ENCODE results near the gene NPRL2. TPM values are rescaled to one million over a fixed set of nuclear protein-coding genes. Genes with fewer than 3 reads are reported as not detected.

NPRL2 gene
- total RNA-seq, 1 experiment from 2014 or later, result 21.9 TPM

DNA sequence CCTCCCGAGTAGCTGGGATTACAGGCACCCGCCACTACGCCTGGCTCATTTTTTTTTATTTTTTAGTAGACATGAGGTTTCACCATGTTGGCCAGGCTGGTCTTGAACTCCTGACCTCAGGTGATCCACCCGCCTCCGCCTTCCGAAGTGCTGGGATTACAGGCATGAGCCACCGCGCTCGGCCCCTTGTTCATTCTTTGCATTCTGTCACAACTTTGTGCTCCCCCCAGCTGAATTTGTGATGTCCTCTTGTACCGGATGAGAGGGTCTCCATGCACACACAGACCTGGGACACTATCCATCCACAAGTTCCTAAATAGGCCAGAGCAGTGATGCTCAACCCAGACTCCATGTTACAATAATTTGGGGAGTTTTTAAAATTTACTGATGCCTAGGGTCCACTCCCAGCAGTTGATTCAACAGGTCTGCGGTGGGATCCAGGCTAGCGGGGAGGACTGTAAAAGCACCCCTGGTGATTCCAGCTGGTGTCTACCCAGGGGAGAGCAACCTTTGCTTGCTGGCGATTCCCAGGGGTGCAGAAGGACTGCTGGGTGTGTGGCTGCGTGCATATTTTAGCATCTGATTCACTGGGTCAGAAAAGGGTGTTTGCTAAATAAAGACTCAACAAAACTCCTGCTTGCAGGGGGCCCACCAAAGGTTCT lies 11.0 kb downstream of the NPRL2 start:
- no peak for DNase-seq (ENCODE audit: low read depth, low spot score)
- in situ Hi-C loops (cut with HindIII; ENCODE audit: low pct_unique_long_range_greater_than_20kb, low sequenced_read_pairs), result no loop called here

DNA sequence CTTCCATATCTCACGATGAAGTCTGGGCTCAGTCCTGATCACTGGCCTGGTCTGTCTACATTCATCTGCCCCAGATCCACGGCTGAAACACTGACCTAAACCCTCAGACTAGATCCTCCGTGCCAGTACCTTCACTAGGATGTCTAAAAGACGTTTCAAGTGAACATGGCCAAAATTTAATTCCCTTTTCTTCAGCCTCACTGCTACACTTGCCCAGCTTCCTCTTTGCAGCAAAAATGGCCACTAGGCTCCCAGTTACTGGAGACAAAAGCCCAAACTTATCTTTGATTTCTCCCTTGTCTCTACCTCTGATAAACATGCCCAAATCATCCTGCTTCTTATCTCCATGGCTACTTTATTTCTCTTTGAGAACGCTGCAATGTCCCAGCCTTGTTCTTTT lies 11.6 kb downstream of the NPRL2 start:
- in situ Hi-C loops (cut with HindIII; ENCODE audit: low pct_unique_long_range_greater_than_20kb, low sequenced_read_pairs), result no loop called here
- no peak for DNase-seq (ENCODE audit: low read depth, low spot score)

DNA sequence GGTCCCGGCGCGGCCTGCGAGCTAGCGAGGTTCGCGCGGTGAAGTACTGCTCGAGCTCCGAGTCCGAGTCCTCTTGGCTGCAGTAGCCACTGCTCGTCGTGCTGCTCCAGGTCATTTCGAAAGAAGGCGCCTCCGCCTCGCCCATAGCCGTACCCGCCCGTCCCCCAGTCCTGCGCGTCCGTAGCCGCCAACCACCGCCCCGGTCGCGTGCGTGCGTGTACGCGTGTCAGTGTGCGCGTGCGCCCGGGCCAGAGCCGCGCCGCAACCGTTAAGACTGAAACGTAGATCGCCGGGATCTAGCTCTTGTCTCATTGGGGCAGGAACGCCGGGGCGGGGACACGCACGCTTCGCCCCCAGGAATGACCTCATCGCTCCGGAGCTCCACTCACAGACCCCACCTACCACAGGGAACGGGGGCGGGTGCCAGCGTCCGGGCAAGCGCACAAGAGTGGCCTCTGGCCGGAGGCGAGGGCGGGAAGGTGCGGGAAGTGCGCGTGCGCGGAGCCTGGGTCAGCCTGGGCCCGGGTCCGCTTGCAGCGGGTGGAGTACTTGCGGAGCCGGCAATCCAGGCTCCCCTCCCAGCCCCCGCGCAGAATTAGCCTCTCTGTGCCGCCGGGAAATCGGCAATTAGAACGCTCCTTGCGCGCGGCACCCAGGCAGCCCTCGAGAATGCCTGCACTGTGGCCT lies 13.3 kb downstream of the NPRL2 start:
- in situ Hi-C loops (cut with HindIII; ENCODE audit: low pct_unique_long_range_greater_than_20kb, low sequenced_read_pairs), result no loop called here
- DNase-seq (ENCODE audit: low read depth, low spot score), result peak; percentile 99

DNA sequence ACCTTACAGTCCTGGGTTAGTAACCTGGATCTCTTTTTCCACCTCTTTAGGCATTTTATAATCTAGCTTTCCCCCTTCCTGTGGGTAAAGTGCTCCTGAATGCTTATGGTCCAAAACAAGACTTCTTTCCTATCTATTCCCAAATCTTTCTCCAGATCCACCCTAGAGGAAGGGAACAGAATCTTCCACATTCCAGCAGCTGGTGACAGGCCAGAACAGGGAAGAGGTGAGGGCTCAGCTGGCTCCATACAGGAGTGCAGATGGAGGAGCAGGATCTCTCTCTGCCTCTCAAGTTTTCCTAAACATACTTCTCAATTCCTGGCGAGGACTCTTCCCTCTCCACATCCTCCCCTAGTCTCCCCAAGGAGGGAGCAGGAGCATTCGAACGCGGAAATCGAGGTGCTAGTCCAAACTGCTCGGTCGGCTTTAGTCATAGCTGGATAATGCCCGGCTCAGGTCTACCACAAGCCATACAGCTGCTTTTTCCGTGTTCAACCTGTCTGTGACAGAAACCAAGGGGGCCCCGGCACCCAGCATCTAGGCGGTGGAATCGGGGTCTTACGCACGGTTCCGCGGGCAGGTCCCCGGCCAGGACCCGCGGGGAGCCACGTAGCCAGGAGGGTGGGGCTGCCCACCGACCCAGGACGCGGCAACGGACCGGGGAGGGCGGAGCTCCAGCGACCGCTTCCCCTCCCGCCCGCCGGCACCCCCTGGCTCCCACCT lies 14.0 kb downstream of the NPRL2 start:
- in situ Hi-C loops (cut with HindIII; ENCODE audit: low pct_unique_long_range_greater_than_20kb, low sequenced_read_pairs), result no loop called here
- DNase-seq (ENCODE audit: low read depth, low spot score), result no peak

DNA sequence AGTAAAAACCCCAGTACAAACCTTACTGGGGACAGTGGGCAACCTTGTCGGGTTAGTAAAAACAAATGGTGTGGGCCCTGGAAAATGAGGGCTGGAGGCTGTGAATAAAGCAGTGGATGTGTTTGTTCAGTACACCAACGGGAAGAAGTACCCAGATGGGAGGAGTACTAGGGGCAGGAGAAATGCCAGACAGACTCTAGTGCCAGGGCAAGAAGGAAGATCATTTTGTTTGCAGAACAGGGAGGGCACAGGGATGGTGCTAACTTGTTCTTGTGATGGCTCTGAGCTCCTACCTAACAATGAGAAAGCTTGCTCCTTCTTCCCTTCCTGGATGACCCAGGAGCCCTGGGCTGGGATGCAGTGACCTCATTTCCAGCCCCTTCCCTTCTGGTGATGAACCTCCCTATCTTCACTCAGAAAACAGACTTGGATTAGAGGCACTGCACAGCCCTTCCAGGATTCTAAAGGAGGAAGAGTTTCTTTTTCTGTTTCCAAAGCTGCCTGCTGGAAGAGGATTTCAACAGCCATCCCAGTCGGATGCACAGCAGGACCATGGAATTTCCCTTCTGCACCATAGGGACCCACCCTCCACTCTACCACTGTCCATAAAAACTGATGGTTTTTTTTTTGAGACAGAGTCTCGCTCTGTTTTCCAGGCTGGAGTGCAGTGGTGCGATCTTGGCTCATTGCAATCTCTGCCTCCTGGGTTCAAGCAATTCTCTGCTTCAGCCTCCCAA lies 16.1 kb downstream of the NPRL2 start:
- in situ Hi-C loops (cut with HindIII; ENCODE audit: low pct_unique_long_range_greater_than_20kb, low sequenced_read_pairs), result no loop called here
- no peak for DNase-seq (ENCODE audit: low read depth, low spot score)

DNA sequence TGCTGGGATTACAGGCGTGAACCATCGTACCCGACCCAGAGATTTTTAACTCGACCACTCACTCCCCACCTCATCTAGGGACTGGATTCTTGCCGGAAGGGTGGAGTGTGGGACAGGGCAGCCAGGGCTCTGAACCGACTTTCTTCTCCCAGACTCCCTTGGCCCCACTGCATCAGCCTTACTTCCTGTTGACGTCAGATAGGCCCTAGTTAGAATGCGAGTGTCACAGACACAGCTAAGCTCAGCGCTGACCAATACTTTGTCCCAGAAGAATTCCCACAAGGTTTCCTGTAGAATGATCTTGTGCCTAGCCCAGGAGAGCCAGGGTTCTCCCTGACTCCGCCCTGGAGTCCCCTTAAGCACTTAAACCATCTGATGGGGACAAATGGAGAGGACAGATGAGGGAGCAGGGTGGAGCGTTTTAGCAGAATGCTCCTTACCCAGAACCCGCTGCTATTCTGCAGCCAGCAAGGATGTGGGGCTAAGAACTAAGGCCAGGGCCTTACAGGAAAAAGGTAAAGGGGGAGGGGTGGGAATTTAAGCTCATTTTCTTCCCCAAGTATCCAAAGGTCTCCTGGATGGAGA lies 16.7 kb downstream of the NPRL2 start:
- peak; percentile 58 for DNase-seq (ENCODE audit: low read depth, low spot score)
- in situ Hi-C loops (cut with HindIII; ENCODE audit: low pct_unique_long_range_greater_than_20kb, low sequenced_read_pairs), result no loop called here

DNA sequence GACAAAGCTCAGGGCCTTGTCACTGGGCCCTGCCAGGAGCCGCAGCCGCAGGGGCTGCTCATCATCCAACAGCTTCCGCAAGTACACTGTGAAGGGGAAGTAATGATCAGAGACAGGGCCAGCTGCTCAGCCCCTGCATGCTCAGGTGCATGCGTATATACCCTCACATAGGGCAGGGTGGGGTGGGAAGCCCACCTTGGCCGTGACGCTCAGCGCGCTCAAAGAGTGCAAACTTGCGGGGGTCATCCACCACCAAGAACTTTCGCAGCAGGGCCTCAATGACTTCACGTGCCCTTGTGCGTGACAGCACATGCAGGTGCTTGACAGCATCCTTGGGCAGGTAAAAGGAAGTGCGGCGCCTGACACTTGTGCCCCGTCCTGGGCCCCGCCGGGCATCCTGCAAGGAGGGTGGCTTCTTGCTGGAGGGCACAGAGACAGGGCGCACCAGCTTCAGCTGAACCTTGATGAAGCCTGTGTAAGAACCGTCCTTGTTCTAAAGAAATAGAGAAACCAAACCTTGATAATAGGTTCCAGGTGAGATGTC lies 19.1 kb downstream of the NPRL2 start:
- in situ Hi-C loops (cut with HindIII; ENCODE audit: low pct_unique_long_range_greater_than_20kb, low sequenced_read_pairs), result no loop called here
- DNase-seq (ENCODE audit: low read depth, low spot score), result no peak

DNA sequence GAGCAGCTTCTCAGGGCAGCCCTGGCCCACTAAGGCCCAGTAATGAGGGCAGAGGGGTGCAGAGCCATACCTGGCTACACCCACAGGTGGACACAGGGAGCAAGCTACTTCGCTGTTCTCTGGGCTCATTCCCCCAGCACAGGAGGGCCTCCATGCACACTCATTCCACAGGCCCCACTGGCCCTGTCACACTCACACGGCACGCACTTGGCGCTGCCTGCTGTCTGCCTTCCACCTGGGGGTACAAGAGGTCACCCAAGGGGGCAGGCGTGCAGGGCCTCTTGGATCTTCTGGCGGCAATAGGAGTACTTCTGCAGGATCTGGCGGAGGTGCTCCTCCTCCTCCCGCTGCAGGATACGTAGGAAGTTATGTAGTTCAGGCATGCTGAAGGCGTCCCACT lies 20.2 kb downstream of the NPRL2 start:
- in situ Hi-C loops (cut with HindIII; ENCODE audit: low pct_unique_long_range_greater_than_20kb, low sequenced_read_pairs), result no loop called here
- no peak for DNase-seq (ENCODE audit: low read depth, low spot score)

DNA sequence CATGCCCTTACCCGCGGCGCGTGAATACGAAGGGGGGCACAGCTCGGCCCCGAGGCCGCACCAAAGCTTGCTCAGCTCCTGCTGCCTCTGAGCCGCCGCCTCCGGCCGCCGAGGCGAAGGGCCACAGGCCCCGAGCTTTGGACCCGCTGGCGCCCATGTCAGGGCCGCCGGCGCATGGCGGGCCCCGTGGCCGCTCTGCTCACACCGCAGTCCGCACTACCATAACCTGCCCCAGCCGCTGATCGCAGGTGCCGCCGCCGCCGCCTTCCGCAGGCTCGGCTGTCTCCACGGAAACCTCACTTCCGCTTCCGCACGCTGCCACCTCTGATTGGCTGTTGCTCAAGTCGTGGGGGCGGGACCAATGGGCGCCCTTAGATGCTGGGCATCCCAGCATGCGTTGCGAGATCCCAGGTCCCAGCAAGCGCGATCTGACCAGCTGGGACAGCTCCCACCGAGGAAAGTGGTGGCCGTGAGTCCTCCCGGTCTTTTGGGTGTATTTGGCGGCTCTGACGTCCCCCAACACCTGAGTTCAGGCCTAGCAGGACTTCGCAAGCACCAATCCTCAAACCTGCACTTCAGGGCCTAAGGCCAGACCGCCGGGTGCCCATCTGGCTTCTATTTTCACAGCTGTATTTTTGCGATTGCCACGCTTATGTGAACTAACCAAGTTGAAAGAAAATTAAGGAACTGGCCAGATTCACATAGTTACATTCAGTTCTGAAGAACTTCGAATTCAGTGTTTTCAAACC lies 22.5 kb downstream of the NPRL2 start, which contains the start of gene TUSC2:
TUSC2 (minus strand) TSS at position 281 of the 749 bp plus-strand sequence; CDS start at position 157, 124 bp downstream.
- DNase-seq (ENCODE audit: low read depth, low spot score), result peak; percentile 97
- in situ Hi-C loops (cut with HindIII; ENCODE audit: low pct_unique_long_range_greater_than_20kb, low sequenced_read_pairs), result no loop called here

DNA sequence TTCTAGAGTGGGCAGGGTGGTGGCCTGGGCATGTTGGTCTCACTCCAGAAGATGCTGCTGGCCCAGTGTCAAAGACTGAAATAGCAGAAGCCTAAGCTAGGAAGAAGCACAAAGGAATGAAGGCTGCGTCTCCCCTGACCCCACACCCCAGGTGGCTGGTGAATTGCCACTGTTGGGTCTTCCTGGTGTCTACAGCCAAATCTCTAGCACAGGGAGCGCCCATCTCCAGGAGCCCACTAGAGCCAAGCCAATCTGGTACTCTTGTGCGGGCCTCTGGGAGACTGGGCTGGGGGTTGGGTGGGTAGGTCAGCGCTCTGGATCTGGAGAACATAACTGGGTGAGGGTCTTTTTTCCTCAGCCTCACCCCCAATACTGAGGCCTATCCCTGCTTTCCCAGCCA lies 23.4 kb downstream of the NPRL2 start:
- in situ Hi-C loops (cut with HindIII; ENCODE audit: low pct_unique_long_range_greater_than_20kb, low sequenced_read_pairs), result no loop called here
- DNase-seq (ENCODE audit: low read depth, low spot score), result no peak

DNA sequence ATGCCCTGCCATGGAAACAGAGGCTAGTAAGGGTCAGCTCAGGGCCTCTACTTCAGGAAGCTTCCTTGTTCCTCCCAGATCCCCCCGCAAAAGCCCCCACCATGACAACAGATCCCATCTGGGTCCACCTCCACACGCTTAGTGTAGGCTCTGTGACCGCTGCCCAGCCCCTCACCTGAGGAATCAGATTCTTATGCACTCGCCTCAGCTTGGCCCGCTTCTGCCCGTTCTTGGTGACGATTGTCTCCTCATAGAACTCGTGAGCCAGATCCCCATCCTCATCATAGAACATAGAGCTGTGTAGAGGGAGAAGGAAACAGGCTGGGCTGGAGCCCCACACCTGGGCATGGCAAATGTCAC lies 24.4 kb downstream of the NPRL2 start:
- in situ Hi-C loops (cut with HindIII; ENCODE audit: low pct_unique_long_range_greater_than_20kb, low sequenced_read_pairs), result no loop called here
- no peak for DNase-seq (ENCODE audit: low read depth, low spot score)

DNA sequence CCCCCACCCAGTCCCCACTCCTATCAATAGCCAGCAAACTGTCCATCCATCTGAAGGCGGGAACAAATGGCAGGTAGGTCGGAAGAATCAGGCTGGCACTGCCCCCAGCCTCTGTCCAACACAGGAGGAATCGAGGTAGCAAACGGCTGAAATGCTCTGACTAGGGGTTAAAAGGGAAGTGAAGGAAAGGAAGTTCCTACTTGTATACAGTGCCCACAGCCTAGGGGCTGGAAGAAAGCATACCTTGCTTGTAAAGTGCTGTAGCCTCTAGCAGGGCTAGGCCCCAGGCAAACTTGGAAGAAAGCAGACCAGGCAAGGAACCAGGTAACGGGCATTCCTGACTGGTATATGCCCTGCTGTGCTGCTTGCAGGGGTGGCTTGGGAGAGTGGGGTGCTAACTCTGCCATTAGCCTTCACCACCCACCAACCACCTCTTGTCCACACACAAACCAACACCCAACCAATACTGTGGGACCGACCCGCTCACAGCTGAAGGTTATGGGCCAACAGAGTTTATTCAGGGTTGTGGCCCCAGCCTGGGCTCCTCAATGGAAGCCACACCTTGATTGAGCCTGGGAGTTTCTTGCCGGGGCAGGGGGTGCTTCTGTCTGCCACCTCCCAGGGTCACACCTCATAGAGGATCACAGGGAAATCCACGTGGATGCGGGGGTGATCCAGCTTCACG lies 24.9 kb downstream of the NPRL2 start:
- in situ Hi-C loops (cut with HindIII; ENCODE audit: low pct_unique_long_range_greater_than_20kb, low sequenced_read_pairs), result no loop called here
- no peak for DNase-seq (ENCODE audit: low read depth, low spot score)

DNA sequence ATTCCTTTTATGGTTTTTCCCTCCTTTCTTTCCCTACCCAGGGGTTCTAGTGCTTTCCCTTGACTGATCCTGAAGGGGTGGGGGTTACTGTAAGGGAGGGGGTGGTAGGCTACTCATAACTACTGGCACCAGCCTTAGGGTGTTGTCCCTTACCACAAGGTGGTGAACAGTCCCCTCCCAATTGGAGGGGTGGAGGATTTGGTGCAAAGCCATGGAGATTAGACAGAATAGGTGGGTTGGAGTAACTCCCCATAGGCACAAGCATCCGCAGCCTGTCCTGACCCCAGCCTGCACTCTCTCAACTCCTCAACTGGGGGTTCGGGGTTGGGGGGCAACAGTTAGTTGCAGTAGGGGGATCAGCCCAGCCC lies 25.5 kb downstream of the NPRL2 start:
- in situ Hi-C loops (cut with HindIII; ENCODE audit: low pct_unique_long_range_greater_than_20kb, low sequenced_read_pairs), result no loop called here
- no peak for DNase-seq (ENCODE audit: low read depth, low spot score)

DNA sequence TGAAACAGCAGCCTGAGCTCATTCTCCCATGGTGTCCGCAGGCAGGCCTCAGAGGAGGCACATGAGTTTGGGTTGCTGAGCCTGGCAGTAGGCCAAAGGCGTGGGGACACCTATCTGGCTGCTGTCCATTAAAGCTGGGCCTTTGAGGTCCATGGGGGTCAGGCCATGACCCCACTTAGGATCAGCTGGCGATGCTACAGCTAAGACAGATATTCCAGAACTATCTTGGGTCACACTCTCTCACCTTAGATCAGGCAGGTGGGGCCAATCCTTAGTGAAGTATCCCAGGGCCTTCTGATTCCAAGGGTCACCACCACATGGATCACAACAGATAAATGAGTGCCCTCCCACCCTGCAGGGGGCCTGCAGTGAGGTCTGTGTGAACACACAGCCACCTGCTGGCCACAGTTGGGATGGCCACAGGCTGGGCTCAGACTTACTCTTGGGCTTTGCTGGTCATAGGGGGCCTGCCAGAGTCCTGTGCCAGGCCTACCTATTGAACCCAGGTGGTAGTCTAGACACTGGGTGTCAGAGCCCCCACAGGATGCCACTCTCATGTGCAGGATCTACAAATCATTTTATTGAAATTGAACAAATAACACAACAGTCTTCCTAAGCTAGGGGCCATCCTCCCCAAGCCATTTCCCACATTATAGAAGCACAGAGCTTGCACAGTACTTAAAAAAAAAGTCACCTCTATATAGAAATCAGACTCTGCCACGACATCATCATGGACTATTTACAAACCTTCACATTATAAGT lies 26.0 kb downstream of the NPRL2 start:
- in situ Hi-C loops (cut with HindIII; ENCODE audit: low pct_unique_long_range_greater_than_20kb, low sequenced_read_pairs), result no loop called here
- DNase-seq (ENCODE audit: low read depth, low spot score), result peak; percentile 82

DNA sequence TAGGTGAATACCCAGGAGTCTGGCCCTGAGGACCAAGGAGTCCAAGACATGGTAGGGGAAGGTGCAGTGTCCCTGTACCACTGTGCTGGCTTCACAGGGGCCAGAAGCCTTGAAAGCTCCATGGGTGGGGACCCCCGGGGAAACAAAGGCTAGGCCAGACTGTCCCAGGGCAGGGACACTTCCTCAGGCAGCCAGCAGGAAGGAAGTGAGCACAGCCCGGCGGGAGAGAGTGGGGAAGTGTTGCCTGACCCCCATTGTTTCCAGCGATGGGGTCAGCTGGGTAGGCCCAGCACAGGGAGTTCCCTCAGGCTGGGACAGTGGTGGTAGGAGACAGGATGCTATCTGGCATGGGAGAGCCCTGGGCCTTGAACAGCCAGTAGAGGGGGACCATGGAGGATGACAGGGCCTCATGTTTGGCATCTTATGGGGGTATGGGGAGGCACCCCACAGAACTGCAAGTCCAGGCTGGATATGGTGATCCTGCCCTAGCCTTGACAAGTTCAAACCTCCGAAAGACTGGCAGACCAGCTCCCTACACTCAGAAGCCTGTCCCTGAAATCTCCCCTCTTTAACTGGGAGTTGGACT lies 26.9 kb downstream of the NPRL2 start:
- no peak for DNase-seq (ENCODE audit: low read depth, low spot score)
- in situ Hi-C loops (cut with HindIII; ENCODE audit: low pct_unique_long_range_greater_than_20kb, low sequenced_read_pairs), result no loop called here

Data from SK-MEL-5 (cell line).